SK-N-SH (cell line): Measurements from ENCODE around the gene ATP8B1. TPM values are rescaled to one million over a fixed set of nuclear protein-coding genes. Genes with fewer than 3 reads are reported as not detected.
A peak's percentile ranks its signal among the peaks of the same experiment; 100 is the strongest.

Experiments used
- CTCF ChIA-PET: fragments of 300-600, 350-600 bp; formaldehyde crosslinking; extraction: SDS; loops from one replicate; lab custom pipeline; 2021; lab: Yijun Ruan, JAX
- POLR2A ChIA-PET: fragments of 350-600 bp; sonication (Branson Sonifier 250); formaldehyde crosslinking; extraction: SDS; loops from one replicate; lab custom pipeline; 2020; ENCODE audit warnings: antibody characterized with exemption, inconsistent platforms; lab: Yijun Ruan, JAX
- DNase-seq: peaks from one replicate; pipeline ENCODE4 v3.0.0; 2012
- H2AFZ ChIP-seq: fragments of 200-600 bp; sonication (generic); 2 replicates; pipeline ENCODE4 v1.8.1; 2016; ENCODE audit warnings: antibody characterized with exemption, mild to moderate bottlenecking, low read depth
- H3F3A ChIP-seq: fragments of 200-600 bp; sonication (generic); replicated peaks from 2 replicates; pipeline ENCODE3; 2016; ENCODE audit warnings: antibody characterized with exemption, mild to moderate bottlenecking; ENCODE audit not compliant: insufficient read depth
- H3K27ac ChIP-seq, 2 experiments: fragments of 200-500 bp in 1 of 2; fragments of 200-600 bp in 1 of 2; sonication (Bioruptor generic) in 1 of 2; sonication (generic), shearing (Covaris generic) in 1 of 2; 2 replicates each; pipeline versions ENCODE4 v1.5.1 to v1.6.1; 2014 to 2016; ENCODE audit warnings: low read depth in 2 of 2, inconsistent platforms in 1 of 2, low read length in 1 of 2, mild to moderate bottlenecking in 1 of 2, mixed read lengths in 1 of 2
- H3K27me3 ChIP-seq: fragments of 200-600 bp; sonication (generic), shearing (Covaris generic); 2 replicates; pipeline ENCODE4 v1.6.1; 2016; ENCODE audit warnings: mixed run types; ENCODE audit not compliant: insufficient read depth
- H3K36me3 ChIP-seq, 2 experiments: fragments of 200-500 bp in 1 of 2; fragments of 200-600 bp in 1 of 2; sonication (Bioruptor generic) in 1 of 2; sonication (generic) in 1 of 2; replicated peaks in 1 of 2; 2 replicates each; pipeline versions ENCODE3 to v1.5.1; 2014 to 2016; ENCODE audit warnings: low read length in 1 of 2, mild to moderate bottlenecking in 1 of 2; ENCODE audit not compliant: insufficient read depth in 2 of 2, control insufficient read depth in 1 of 2
- H3K4me1 ChIP-seq, 2 experiments: fragments of 200-500 bp in 1 of 2; fragments of 200-600 bp in 1 of 2; sonication (Bioruptor generic) in 1 of 2; sonication (generic), shearing (Covaris generic) in 1 of 2; 2 replicates each; pipeline versions ENCODE4 v1.5.1 to v1.6.1; 2014 to 2016; ENCODE audit warnings: low read depth in 1 of 2, low read length in 1 of 2, mixed run types in 1 of 2; ENCODE audit not compliant: insufficient read depth in 2 of 2, control insufficient read depth in 1 of 2
- H3K4me2 ChIP-seq: fragments of 200-600 bp; sonication (generic), shearing (Covaris generic); 2 replicates; pipeline ENCODE4 v1.6.1; 2017; ENCODE audit warnings: mixed run types
- H3K4me3 ChIP-seq, 2 experiments: fragments of 200-500 bp in 1 of 2; fragments of 200-600 bp in 1 of 2; sonication (Bioruptor generic) in 1 of 2; sonication (generic), shearing (Covaris generic) in 1 of 2; 2 replicates each; pipeline versions ENCODE4 v1.5.1 to v1.8.1; 2014 to 2016; ENCODE audit warnings: low read depth in 2 of 2, inconsistent platforms in 1 of 2, low read length in 1 of 2, mild to moderate bottlenecking in 1 of 2, mixed read lengths in 1 of 2, moderate library complexity in 1 of 2
- H3K79me2 ChIP-seq: fragments of 200-600 bp; sonication (generic); 2 replicates; pipeline ENCODE4 v1.8.1; 2017; ENCODE audit warnings: mild to moderate bottlenecking; ENCODE audit not compliant: insufficient read depth
- H3K9ac ChIP-seq: fragments of 200-600 bp; sonication (generic); 2 replicates; pipeline ENCODE4 v1.6.1; 2017; ENCODE audit warnings: mixed run types
- H3K9me2 ChIP-seq: fragments of 200-600 bp; sonication (generic); 2 replicates; pipeline ENCODE4 v1.6.1; 2017; ENCODE audit warnings: mixed run types
- H3K9me3 ChIP-seq: fragments of 200-600 bp; sonication (generic); 2 replicates; pipeline ENCODE4 v1.6.1; 2017; ENCODE audit warnings: mixed run types, mild to moderate bottlenecking, moderate library complexity
- H4K20me1 ChIP-seq: fragments of 200-600 bp; sonication (generic); 2 replicates; pipeline ENCODE4 v1.6.1; 2017; ENCODE audit warnings: mild to moderate bottlenecking, mixed run types; ENCODE audit not compliant: insufficient read depth
- ELF1 ChIP-seq: IDR thresholded peaks from 2 replicates; pipeline ENCODE4 v1.4.0; 2012
- EP300 ChIP-seq, 2 experiments: IDR thresholded peaks; 2 replicates each; pipeline versions ENCODE4 v1.4.0 to v1.6.1; 2012; ENCODE audit warnings: borderline replicate concordance in 1 of 2, low read depth in 1 of 2, low read length in 1 of 2
- EZH2phosphoT487 ChIP-seq: fragments of 200-600 bp; sonication (generic); IDR thresholded peaks from 2 replicates; pipeline ENCODE4 v1.6.1; 2017; ENCODE audit warnings: low read depth, mixed run types, mild to moderate bottlenecking, antibody characterized with exemption, moderate library complexity, borderline replicate concordance
- FOSL2 ChIP-seq: IDR thresholded peaks from 2 replicates; pipeline ENCODE4 v1.4.0; 2012; ENCODE audit warnings: low read depth, mild to moderate bottlenecking, moderate library complexity, borderline replicate concordance
- GABPA ChIP-seq: IDR thresholded peaks from 2 replicates; pipeline ENCODE4 v1.4.0; 2012; ENCODE audit warnings: low read depth, mild to moderate bottlenecking
- IRF3 ChIP-seq: fragments of 150-350 bp; IDR thresholded peaks from 2 replicates; pipeline ENCODE4 v1.6.1; 2016; ENCODE audit warnings: mild to moderate bottlenecking, low read depth, low read length
- JUND ChIP-seq: IDR thresholded peaks from 2 replicates; pipeline ENCODE4 v1.4.0; 2012
- MAX ChIP-seq: IDR thresholded peaks from 2 replicates; pipeline ENCODE4 v1.4.0; 2012; ENCODE audit warnings: low read depth
- MEF2A ChIP-seq: IDR thresholded peaks from 2 replicates; pipeline ENCODE4 v1.4.0; 2012; ENCODE audit warnings: low read depth, borderline replicate concordance
- NFIC ChIP-seq: IDR thresholded peaks from 2 replicates; pipeline ENCODE4 v1.4.0; 2012; ENCODE audit warnings: borderline replicate concordance
- PBX3 ChIP-seq: IDR thresholded peaks from 2 replicates; pipeline ENCODE4; 2012
- POLR2AphosphoS5 ChIP-seq: IDR thresholded peaks from 2 replicates; pipeline ENCODE4 v1.6.1; 2012; ENCODE audit warnings: low read depth, low read length
- RCOR1 ChIP-seq: fragments of 150-350 bp; IDR thresholded peaks from 2 replicates; pipeline ENCODE4 v1.6.1; 2017; ENCODE audit warnings: antibody characterized with exemption, low read length
- RXRA ChIP-seq: IDR thresholded peaks from 2 replicates; pipeline ENCODE4 v1.4.0; 2012; ENCODE audit warnings: low read depth, mild to moderate bottlenecking, borderline replicate concordance
- SIN3A ChIP-seq: IDR thresholded peaks from 2 replicates; pipeline ENCODE4 v1.6.1; 2012; ENCODE audit warnings: low read depth, mild to moderate bottlenecking, low read length, moderate library complexity, borderline replicate concordance
- TCF12 ChIP-seq: IDR thresholded peaks from 2 replicates; pipeline ENCODE4 v1.4.0; 2012
- TEAD4 ChIP-seq: IDR thresholded peaks from 2 replicates; pipeline ENCODE4 v1.4.0; 2012; ENCODE audit warnings: mild to moderate bottlenecking, borderline replicate concordance; ENCODE audit not compliant: insufficient read depth
- USF1 ChIP-seq: IDR thresholded peaks from 2 replicates; pipeline ENCODE4 v1.4.0; 2012; ENCODE audit warnings: low read depth, borderline replicate concordance
- YY1 ChIP-seq: IDR thresholded peaks from 2 replicates; pipeline ENCODE4 v1.4.0; 2012; ENCODE audit warnings: low read depth, mild to moderate bottlenecking
- ZBTB33 ChIP-seq: IDR thresholded peaks from 2 replicates; pipeline ENCODE4 v1.4.0; 2012; ENCODE audit warnings: low read depth, borderline replicate concordance
- WGBS: methylation state at CpG from one replicate; pipeline ENCODE4 v1.1.6; 2017; ENCODE audit warnings: low lambda C conversion rate; 5-methylcytosine and 5-hydroxymethylcytosine counted together
- polyA plus RNA-seq, 3 experiments: library from polyadenylated mRNA; depleted of rRNA; stranded (reverse); fragments of >200 nt; gene quantifications; 2 replicates each; pipeline ENCODE4 v1.2.3, GENCODE V29; 2012

ATP8B1 gene
- polyA plus RNA-seq, 1 of the 3 experiments (the other 2 are of a cell fraction) = 43.8 TPM

- Histone ChIP-seq H3K4me3 (no peak overlapping the region), H3K79me2 (no peaks in the 10 kb centered on the region), H3K4me2 (no peak overlapping the region), H3K36me3 (peaks cover 0 to 7% of the 10 kb centered on the region in 2 experiments), H3K4me1 (peaks cover 0 to 3% of the 10 kb centered on the region in 2 experiments; a peak in 1 of 4 replicates), H3K9me2 (no peaks in the 10 kb centered on the region), H2AFZ (no peak overlapping the region), H3F3A (peaks cover 29% of the 10 kb centered on the region), H3K9ac (no peak overlapping the region), H4K20me1 (no peaks in the 10 kb centered on the region), H3K27me3 (no peaks in the 10 kb centered on the region), H3K9me3 (no peaks in the 10 kb centered on the region), H3K27ac (no peak overlapping the region)
- ChIA-PET POLR2A (no interaction called here), CTCF (no interaction called here)
- no peak for TF ChIP-seq IRF3
- DNase-seq = no peak
- WGBS = 100% methylated on average over 2 of the region's 2 CpGs
Measured at GRCh38 chr18:57814555-57814954, 11.4 kb upstream of the ATP8B1 start.

GRCh38 chr18:57813245-57813644 lies 10.1 kb upstream of the ATP8B1 start:
- POLR2A ChIA-PET = no interaction called here
- Histone ChIP-seq H3K27me3 (no peaks in the 10 kb centered on the region), H3K4me1 (peaks cover 0 to 16% of the 10 kb centered on the region in 2 experiments; a peak in 1 of 4 replicates), H3K9me2 (no peaks in the 10 kb centered on the region), H4K20me1 (no peaks in the 10 kb centered on the region), H2AFZ (no peak overlapping the region), H3K27ac (peak overlapping the region in 1 of 2 experiments; percentile 62; a peak in 3 of 4 replicates), H3K36me3 (peaks cover 0 to 7% of the 10 kb centered on the region in 2 experiments), H3K4me3 (no peak overlapping the region), H3K79me2 (no peaks in the 10 kb centered on the region), H3K9ac (no peak overlapping the region), H3F3A (peaks cover 38% of the 10 kb centered on the region), H3K4me2 (no peak overlapping the region), H3K9me3 (no peaks in the 10 kb centered on the region)
- CTCF ChIA-PET = no interaction called here
- DNase-seq = no peak
- TF ChIP-seq TCF12 = peak; percentile 99
- TF ChIP-seq YY1 = no peak
- peak; percentile 76; the same call in 1 of the 2 replicates for TF ChIP-seq MEF2A
- TF ChIP-seq EZH2phosphoT487 = no peak
- peak; percentile 75 for TF ChIP-seq ZBTB33
- no peak for TF ChIP-seq RCOR1
- TF ChIP-seq IRF3 = no peak
- peak; percentile 89 for TF ChIP-seq PBX3
- no peak for TF ChIP-seq GABPA
- TF ChIP-seq USF1 = peak; percentile 70; the same call in 1 of the 2 replicates
- TF ChIP-seq EP300 (IDR thresholded peaks at IDR 0.05; ENCODE audit: borderline replicate concordance in 1 of 2, low read depth in 1 of 2, low read length in 1 of 2) = peak in 1 of 2 experiments; percentile 99; a peak in 2 of 4 replicates
- peak; percentile 55; the same call in 1 of the 2 replicates for TF ChIP-seq SIN3A
- peak; percentile 96 for TF ChIP-seq JUND
- peak; percentile 99 for TF ChIP-seq TEAD4
- TF ChIP-seq NFIC = peak; percentile 95
- TF ChIP-seq FOSL2 = peak; percentile 96
- TF ChIP-seq MAX = peak; percentile 74
- TF ChIP-seq POLR2AphosphoS5 = peak; percentile 82; the same call in 1 of the 2 replicates
- peak; percentile 85; the same call in 1 of the 2 replicates for TF ChIP-seq RXRA
- no peak for TF ChIP-seq ELF1
